ENCODE results near the gene MFSD6. TPM values are rescaled to one million over a fixed set of nuclear protein-coding genes. Genes with fewer than 3 reads are reported as not detected.

MFSD6 gene
- total and polyA plus RNA-seq, 2 of the 8 experiments (the other 6 are each of a cell fraction or from before 2014, with no cell fraction given), result 1.8 to 5.1 TPM

DNA sequence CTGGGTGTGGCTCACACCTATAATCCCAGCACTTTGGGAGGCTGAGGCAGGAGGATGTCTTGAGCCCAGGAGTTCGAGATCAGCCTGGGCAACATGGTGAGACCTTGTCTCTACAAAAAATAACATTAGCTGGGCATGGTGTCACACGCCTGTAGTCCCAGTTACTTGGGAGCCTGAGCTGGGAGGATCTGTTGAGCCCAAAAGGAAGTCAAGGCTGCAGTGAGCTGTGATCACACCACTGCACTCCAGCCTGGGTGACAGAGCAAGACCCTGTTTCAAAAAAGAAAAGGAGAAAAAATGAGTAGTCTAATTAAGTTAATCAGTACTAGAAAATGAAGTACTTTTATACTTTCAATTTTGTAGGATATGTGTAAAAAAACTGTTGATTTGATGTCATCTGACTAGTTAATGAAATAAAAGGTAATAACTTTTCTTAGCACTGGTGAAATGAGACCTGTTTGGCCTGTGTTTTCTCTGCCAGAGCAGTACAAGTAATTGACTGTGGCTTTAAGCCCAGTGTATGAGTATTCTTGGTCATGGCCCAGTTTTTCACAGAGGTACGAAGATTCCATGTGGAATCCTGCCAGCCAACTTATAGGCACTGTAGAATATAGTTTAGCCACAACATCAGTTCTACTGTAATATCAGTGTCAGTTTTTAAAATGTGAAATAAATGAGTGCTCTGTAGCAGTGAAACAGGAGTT, 35.8 kb downstream of the MFSD6 start (continued):
- TF ChIP-seq RAD21 (IDR thresholded peaks at IDR 0.05 in 1 of 2, conservative IDR thresholded peaks at IDR 0.05 in 1 of 2; ENCODE audit: low read depth in 2 of 2, low read length in 2 of 2) (no peak), KDM5A (IDR thresholded peaks at IDR 0.05; ENCODE audit: low read length) (no peak), NANOG (IDR thresholded peaks at IDR 0.05; ENCODE audit: insufficient read depth, low read depth, low read length, poor library complexity, severe bottlenecking) (no peak), CEBPB (IDR thresholded peaks at IDR 0.05; ENCODE audit: low read depth, low read length) (no peak), CREB1 (IDR thresholded peaks at IDR 0.05) (no peak), CTBP2 (IDR thresholded peaks at IDR 0.05; ENCODE audit: borderline replicate concordance, insufficient read depth, insufficient read length, low read length) (no peak), SUZ12 (IDR thresholded peaks at IDR 0.05; ENCODE audit: low read length) (no peak), SIRT6 (IDR thresholded peaks at IDR 0.05; ENCODE audit: low read length) (no peak)
